Gastrocnemius medialis (tissue), 4 donors: ENCODE measurements around the gene DYSF. TPM values are rescaled to one million over a fixed set of nuclear protein-coding genes. Genes with fewer than 3 reads are reported as not detected.

Experiments
- ATAC-seq, 2 donors: fragments of 150-250 bp; one replicate each; pipeline ENCODE4 v1.9.1; 2016
- DNase-seq, 2 donors: peaks; one replicate each; pipeline ENCODE4 v3.0.0-alpha.2; 2019
- H3K27ac ChIP-seq, 4 donors: fragments of 200-600 bp; sonication (generic); 1 replicate in 1 of 4; 2 replicates in 3 of 4; pipeline ENCODE4 v1.5.1; 2016 to 2018; ENCODE audit warnings: mild to moderate bottlenecking in 2 of 4, moderate library complexity in 1 of 4
- H3K27me3 ChIP-seq, 3 donors: fragments of 200-600 bp; sonication (generic) in 2 of 3; 1 replicate in 1 of 3; 2 replicates in 2 of 3; pipeline versions ENCODE4 v1.5.1 to v1.6.0; 2016 to 2019; ENCODE audit warnings: mild to moderate bottlenecking in 1 of 3, moderate library complexity in 1 of 3
- H3K36me3 ChIP-seq, 2 donors: fragments of 200-600 bp; sonication (generic) in 1 of 2; one replicate each; pipeline ENCODE4 v1.5.1; 2017 to 2018
- H3K4me1 ChIP-seq, 2 donors: fragments of 200-600 bp; sonication (generic) in 1 of 2; one replicate each; pipeline ENCODE4 v1.5.1; 2016 to 2017; ENCODE audit warnings: mild to moderate bottlenecking in 2 of 2
- H3K4me3 ChIP-seq, 4 donors: fragments of 200-600 bp; sonication (generic) in 3 of 4; 1 replicate in 1 of 4; 2 replicates in 3 of 4; pipeline ENCODE4 v1.5.1; 2016 to 2019; ENCODE audit warnings: mild to moderate bottlenecking in 2 of 4
- H3K9me3 ChIP-seq, 3 donors: fragments of 200-600 bp; sonication (generic) in 2 of 3; 1 replicate in 1 of 3; 2 replicates in 2 of 3; pipeline ENCODE4 v1.5.1; 2016 to 2019
- CTCF ChIP-seq, 5 experiments: fragments of 450-650 bp in 3 of 5; fragments of 200-600 bp in 2 of 5; sonication (generic) in 2 of 5; IDR thresholded peaks in 4 of 5; conservative IDR thresholded peaks in 1 of 5; 1 replicate in 4 of 5; 2 replicates in 1 of 5; pipeline ENCODE4 v1.5.1; 2016 to 2019; ENCODE audit warnings: antibody characterized with exemption in 5 of 5, mild to moderate bottlenecking in 3 of 5, moderate library complexity in 3 of 5
- POLR2A ChIP-seq, 2 donors: fragments of 450-650 bp; IDR thresholded peaks; one replicate each; pipeline ENCODE4 v1.6.1; 2017; ENCODE audit warnings: antibody characterized with exemption in 2 of 2, mild to moderate bottlenecking in 2 of 2, moderate library complexity in 2 of 2
- in situ Hi-C, 4 donors: fragments of 200-750 bp; cut with MboI; loops; one replicate each; pipeline versions ENCODE4 v1.15.0 to v1.8.0; 2017; ENCODE audit warnings: low sequenced_read_pairs in 4 of 4
- intact Hi-C: fragments of 100-400 bp; cut with DNase I; formaldehyde crosslinking; loops from one replicate; pipeline ENCODE4 v1.15.1; 2023; ENCODE audit warnings: low total_unique reads
- total RNA-seq, 4 donors: library from RNA; depleted of rRNA; stranded (reverse); fragments of >200 nt; gene quantifications; one replicate each; pipeline versions ENCODE4 v1.1.0 to v1.2.3, GENCODE V29; 2016

DYSF gene
- total RNA-seq, 4 donors from 2014 or later, result 40.7 to 267 (median 153) TPM

- H3K4me3 ChIP-seq, result no peak overlapping the region
- TF ChIP-seq POLR2A (IDR thresholded peaks at IDR 0.05) (peak in 1 of 2 donors; percentile 23), CTCF (IDR thresholded peaks at IDR 0.05 in 4 of 5, conservative IDR thresholded peaks at IDR 0.05 in 1 of 5) (no peak)
- H3K9me3 ChIP-seq, result no peaks in the 10 kb centered on the region
- intact Hi-C loops (loop anchor here (2.0 to 5.0 kb wide), 3 partner anchors 31 to 69 kb away; no protein-coding TSS in a partner anchor), in situ Hi-C loops (no loop called here)
- peaks cover 42 to 58% of the 10 kb centered on the region in 2 donors for H3K4me1 ChIP-seq
- DNase-seq (peak; percentile 62 to 83), ATAC-seq (peak; percentile 25 to 33)
- H3K27me3 ChIP-seq, result no peaks in the 10 kb centered on the region
- peaks cover 0 to 25% of the 10 kb centered on the region in 2 donors for H3K36me3 ChIP-seq
- H3K27ac ChIP-seq, result peak overlapping the region; percentile 86 to 92 (median 89)
These were observed 232.7 kb downstream of the DYSF start for GRCh38 chr2:71685941-71686611.

GRCh38 chr2:71686781-71687180 lies 233.4 kb downstream of the DYSF start:
- Histone ChIP-seq H3K9me3 (no peaks in the 10 kb centered on the region), H3K27ac (peak overlapping the region; percentile 86 to 92 (median 89)), H3K36me3 (peaks cover 0 to 18% of the 10 kb centered on the region in 2 donors), H3K4me3 (no peak overlapping the region), H3K4me1 (peaks cover 49 to 65% of the 10 kb centered on the region in 2 donors), H3K27me3 (no peaks in the 10 kb centered on the region)
- TF ChIP-seq POLR2A (IDR thresholded peaks at IDR 0.05) (no peak), CTCF (IDR thresholded peaks at IDR 0.05 in 4 of 5, conservative IDR thresholded peaks at IDR 0.05 in 1 of 5) (no peak)
- in situ Hi-C loops, result no loop called here
- intact Hi-C loops, result loop anchor here (5.0 kb wide), 1 partner anchor 69 kb away; no protein-coding TSS in a partner anchor
- DNase-seq (peak in 1 of 2 donors; percentile 56), ATAC-seq (no peak)

GRCh38 chr2:71687412-71687811 lies 234.1 kb downstream of the DYSF start:
- Histone ChIP-seq H3K36me3 (peaks cover 0 to 12% of the 10 kb centered on the region in 2 donors), H3K4me3 (no peak overlapping the region), H3K27me3 (no peaks in the 10 kb centered on the region), H3K4me1 (peaks cover 55 to 71% of the 10 kb centered on the region in 2 donors), H3K27ac (peak overlapping the region in 3 of 4 donors; percentile 51 to 92 (median 91)), H3K9me3 (no peaks in the 10 kb centered on the region)
- intact Hi-C loops (loop anchor here (5.0 kb wide), 1 partner anchor 70 kb away; no protein-coding TSS in a partner anchor), in situ Hi-C loops (no loop called here)
- no peak for TF ChIP-seq CTCF (IDR thresholded peaks at IDR 0.05 in 4 of 5, conservative IDR thresholded peaks at IDR 0.05 in 1 of 5)
- TF ChIP-seq POLR2A (IDR thresholded peaks at IDR 0.05), result no peak
- ATAC-seq (no peak), DNase-seq (peak in 1 of 2 donors; percentile 18)

GRCh38 chr2:71688530-71688929 lies 235.2 kb downstream of the DYSF start:
- in situ Hi-C loops, result no loop called here
- Histone ChIP-seq H3K4me1 (peaks cover 57 to 71% of the 10 kb centered on the region in 2 donors), H3K36me3 (peaks cover 0 to 10% of the 10 kb centered on the region in 2 donors), H3K4me3 (no peak overlapping the region), H3K27ac (peak overlapping the region in 2 of 4 donors; percentile 91 to 92), H3K9me3 (no peaks in the 10 kb centered on the region), H3K27me3 (no peaks in the 10 kb centered on the region)
- peak in 1 of 2 donors; percentile 11 for DNase-seq
- no peak for ATAC-seq
- intact Hi-C loops, result loop anchor here (2.0 to 5.0 kb wide), 2 partner anchors 71 to 110 kb away; no protein-coding TSS in a partner anchor
- TF ChIP-seq CTCF (IDR thresholded peaks at IDR 0.05 in 4 of 5, conservative IDR thresholded peaks at IDR 0.05 in 1 of 5) (no peak), POLR2A (IDR thresholded peaks at IDR 0.05) (no peak)
